OCI-LY3 (cell line): ENCODE results near the gene COPS3.

Experiments
- CTCF ChIP-seq: fragments of 200-600, 300-600 bp; sonication (generic); IDR thresholded peaks from 2 replicates; pipeline ENCODE4 v1.5.1; 2014; ENCODE audit warnings: antibody characterized with exemption, low read length, low read depth
- EZH2phosphoT487 ChIP-seq: fragments of 200-600 bp; shearing (Covaris generic); IDR thresholded peaks from 2 replicates; pipeline ENCODE4 v1.6.1; 2018; ENCODE audit warnings: antibody characterized with exemption, mixed run types, low read depth

GRCh38 chr17:17239832-17240231 lies 41.2 kb downstream of the COPS3 start:
- TF ChIP-seq CTCF: no peak
- TF ChIP-seq EZH2phosphoT487: no peak
